HG03432 (cell line): ENCODE data around the gene SIGLEC12.
"Not testable (repeated sequence)": the region's sequence is repeated elsewhere in the genome, so short reads cannot be mapped to it uniquely, and the experiment has no call there.

Experiments used
- ATAC-seq: cut with Tn5 transposase; IDR thresholded peaks from one replicate; pipeline ENCODE4 v1.9.1; 2021; ENCODE audit warnings: mild to moderate bottlenecking, moderate library complexity; ENCODE audit not compliant: unreplicated experiment

The SIGLEC12 gene

DNA sequence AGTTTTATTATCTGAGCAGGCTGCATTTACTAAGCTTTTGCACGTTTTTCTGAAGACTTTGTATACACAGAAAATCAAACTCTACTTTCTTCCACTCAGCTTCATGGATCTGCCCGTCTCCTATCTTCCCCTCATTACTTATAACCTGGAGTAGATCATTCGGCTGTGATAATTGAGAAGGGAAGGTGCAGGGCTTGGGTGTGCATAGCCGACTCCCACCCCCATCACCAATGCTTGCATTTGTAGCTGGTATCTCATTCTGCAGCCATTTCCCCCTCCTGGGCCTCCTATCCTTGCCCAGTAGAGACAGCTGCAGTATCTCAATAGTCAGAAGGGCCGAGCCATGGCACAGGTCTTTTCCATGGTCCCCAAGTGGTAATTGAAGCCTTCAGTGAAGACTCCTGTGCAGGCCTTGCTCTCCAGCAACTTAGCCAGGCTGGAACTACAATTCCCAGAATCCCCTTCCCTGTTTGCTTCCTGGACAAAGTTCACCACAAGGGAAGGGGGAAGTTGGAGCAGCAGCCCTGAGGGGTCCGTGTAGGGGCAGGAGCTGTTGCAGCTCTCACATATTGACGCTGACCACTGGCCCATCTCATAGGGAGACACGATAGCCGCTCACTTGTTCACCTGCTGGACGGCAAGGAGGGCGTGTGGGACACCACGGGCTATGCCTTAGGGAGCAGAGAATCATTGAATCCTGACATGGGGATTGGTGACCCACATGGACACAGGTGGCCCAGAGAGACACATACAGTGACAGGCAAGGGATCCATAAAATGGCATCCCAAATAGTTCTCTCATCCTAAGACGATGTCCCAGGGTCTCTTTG, 41.2 kb downstream of the SIGLEC12 start:
- no peak for ATAC-seq

DNA sequence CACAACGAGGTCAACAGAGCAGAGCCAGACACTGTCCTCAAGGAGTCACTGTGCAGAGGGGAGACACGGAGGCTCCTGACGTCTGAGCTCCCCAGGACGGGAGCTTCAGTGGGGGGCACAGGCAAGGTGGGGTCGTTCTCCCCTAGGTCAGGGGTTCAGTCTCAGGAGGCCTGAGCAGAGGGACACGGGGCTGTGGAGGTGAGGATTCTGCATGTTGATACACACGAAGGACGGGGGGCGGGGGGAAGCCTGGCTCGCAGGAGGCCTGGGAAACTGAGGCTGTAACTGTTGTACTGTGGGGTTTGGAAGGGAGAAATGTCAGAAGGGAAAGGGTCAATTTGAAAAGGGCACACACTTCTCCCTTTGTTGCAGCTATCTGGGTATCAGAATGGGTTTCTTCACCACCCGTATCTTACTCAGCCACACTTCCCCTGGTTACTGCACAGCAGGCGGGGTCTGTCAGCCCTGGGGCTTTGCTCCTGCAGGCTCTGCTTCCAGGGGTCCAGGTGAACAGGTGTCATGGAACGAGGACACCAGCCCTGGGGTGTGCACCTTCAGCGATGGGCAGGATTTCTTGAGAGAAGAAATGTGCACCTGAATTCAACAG, 42.6 kb downstream of the SIGLEC12 start:
- ATAC-seq: no peak

DNA sequence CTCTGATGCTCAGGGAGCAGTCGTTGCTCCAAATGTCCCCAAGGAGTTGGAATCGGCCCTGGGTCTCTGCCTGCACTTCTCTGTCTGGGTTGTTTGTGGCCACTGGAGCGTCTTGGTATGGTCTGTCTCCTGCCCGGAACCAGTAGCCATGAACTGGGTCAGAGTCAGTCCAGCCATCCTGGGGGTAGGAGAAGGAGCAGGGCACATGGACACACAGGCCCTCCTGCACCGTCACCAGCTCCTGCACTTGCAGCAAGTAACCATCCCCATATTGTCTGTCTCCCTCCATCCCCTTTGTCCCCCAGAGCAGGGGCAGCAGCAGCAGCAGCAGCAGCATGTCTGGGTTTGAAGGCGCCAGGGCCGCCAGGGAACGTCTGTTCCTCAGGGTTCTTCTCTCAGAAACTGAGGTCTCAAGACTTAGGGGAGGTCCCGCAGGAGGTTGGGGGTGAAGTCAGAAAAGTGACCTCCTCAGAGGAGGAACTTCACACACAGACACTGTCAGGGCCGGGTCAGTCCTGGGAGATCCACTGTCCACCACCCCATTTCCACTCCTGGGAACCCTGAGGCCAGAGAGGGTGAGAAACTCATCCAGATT, 43.5 kb downstream of the SIGLEC12 start, which contains the start of gene SIGLEC8:
TSS of gene SIGLEC8 (minus strand) at position 404 of the 595 bp plus-strand sequence. CDS start at position 337, 67 bp downstream.
- no peak for ATAC-seq

DNA sequence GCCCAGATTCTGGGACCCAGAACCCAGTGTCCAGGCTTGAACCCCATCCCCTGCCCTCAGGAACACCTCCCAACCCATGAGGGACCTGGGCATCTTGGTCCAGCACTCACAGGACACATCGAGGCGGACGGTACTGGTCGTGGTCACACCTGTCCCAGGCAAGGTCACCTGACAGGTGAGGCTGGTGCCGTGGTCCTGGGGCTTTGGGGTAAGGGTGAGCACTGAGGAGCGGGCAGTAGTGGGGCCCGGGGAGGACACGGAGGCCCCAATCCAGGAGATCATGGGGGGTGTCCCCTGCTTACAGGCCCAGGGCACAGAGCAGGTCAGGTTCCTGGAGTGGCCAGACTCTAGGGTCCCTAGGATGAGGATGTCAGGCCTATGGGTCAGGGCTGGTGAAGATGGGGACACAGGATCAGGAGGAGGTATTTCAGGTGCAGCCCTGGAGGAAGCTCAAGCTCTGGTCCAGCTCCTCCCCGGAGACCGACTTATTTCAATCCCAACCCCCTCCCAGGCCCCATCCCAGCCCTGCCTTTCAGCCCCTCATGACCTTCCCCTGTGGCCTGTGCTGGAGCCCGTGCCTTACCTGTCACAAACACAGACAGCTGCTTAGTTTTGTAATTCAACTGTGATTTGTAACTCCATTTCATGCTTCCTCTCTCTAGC, 44.1 kb downstream of the SIGLEC12 start:
- ATAC-seq: no peak

DNA sequence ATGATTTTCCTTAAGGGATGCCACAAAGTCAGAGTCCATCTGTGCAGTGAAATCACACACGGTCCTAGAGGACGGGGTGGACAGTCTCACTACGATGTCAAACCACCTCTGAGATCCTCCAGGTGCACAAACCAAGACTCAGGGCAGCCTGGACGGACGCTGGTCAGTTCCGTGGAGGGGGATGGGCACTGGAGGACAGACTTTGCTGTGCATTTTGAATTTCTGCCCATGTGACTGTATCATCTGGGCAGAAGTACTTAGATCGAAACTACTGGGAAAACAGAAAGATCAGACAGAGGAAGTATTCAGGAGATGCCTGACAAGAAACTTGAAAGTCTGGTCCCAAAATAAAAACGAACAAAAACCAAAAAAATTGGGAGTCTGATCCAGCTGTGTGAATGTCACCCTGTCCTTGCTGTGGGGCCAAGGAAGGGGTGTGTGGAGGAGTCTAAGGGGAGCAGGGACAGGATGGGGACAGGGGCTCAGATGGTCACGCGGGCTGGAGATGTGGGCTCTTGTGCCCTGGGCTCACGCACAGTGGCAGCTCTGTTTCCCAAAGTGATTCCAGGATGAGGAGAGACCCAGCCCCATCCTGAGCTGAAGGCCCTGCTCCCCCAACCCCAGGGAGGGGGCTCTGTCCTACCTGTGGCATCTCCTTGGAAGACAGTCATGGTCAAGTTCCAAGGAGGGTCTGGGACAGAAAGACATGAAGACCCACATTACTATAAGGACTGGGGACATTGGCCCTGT, 44.9 kb downstream of the SIGLEC12 start:
- no peak for ATAC-seq

DNA sequence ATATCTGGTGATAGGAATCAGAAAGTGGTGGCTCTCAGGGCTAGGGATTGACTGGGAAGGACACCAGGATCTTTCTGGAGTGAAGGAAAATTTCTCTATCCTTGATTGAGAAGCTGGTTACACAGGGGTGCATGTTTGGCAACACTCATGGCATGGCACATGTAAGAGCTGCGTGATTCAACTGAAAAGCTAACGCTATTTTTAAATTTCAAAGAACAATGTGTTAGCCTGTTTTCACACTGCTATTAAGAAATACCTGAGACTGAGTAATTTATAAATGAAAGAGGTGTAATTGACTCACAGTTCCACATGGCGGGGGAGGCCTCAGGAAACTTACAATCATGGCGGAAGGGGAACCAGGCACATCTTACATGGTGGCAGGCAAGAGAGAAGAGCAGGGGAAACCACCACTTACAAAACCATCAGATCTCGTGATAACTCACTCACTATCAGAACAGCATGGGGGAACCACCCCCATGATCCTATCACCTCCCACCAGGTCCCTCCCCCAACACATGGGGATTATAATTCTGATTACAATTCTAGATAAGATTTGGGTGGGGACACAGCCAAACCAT, 50.8 kb downstream of the SIGLEC12 start:
- no peak for ATAC-seq

DNA sequence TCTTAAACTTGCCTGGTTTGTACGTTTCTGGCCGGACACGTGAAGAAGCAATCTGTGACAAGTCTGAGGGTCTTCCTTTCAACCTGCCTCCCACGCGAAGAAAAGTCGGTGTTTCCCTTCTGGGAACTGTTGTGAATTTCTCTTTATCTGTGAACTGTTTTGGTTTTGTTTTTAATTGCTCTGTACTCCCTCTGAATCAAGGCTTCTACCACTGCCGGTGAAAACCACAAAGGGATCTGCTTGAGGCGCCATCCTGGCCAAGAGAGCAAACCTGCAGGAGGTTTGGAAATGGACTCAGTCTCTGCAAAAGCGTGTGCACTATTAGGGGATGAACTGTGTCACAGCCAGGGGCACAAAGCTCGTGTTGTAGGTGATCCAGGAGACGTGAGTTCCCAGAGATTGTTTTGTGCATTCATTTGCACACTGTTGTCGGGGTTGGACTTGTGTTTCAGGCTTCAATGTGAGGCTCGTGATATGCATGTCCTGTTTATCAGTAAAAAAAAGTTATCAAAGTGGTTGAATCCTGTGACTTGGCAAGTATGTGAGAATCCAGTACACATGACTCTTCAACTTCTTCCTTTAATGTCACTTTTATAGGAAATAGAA, 53.1 kb downstream of the SIGLEC12 start:
- ATAC-seq: no peak

DNA sequence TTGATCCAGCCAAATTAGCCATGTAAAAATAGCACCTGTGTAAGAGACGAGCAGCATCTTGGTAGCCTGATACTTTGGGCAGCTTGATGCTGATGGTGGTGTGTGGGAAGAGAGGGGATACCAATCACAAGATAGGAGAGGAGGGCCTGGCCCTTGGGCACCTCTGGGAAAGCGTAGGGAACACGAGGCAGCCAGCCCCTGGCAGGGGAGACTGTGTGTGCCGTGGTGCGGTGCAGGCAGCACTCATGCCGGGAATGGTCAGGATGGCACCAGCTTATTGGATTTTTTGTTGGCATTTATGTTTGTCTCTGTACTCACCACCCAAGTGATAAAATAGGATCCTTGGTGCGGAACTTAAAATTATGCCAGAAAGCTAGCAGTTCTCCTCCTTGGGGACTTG, 53.6 kb downstream of the SIGLEC12 start:
- ATAC-seq: no peak

DNA sequence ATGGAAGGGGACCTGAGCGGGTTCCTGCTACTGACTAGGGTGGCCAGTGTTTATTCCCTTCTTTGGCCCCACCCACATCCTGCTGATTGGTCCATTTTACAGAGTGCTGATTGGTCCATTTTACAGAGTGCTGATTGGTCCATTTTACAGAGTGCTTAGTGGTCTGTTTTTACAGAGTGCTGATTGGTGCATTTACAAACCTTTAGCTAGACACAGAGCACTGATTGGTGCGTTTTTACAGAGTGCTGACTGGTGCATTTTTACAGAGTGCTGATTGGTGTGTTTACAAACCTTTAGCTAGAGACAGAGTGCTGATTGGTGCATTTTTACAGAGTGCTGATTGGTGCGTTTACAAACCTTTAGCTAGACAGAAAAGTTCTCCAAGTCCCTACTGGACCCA, 54.1 kb downstream of the SIGLEC12 start:
- not testable (repeated sequence) for ATAC-seq

DNA sequence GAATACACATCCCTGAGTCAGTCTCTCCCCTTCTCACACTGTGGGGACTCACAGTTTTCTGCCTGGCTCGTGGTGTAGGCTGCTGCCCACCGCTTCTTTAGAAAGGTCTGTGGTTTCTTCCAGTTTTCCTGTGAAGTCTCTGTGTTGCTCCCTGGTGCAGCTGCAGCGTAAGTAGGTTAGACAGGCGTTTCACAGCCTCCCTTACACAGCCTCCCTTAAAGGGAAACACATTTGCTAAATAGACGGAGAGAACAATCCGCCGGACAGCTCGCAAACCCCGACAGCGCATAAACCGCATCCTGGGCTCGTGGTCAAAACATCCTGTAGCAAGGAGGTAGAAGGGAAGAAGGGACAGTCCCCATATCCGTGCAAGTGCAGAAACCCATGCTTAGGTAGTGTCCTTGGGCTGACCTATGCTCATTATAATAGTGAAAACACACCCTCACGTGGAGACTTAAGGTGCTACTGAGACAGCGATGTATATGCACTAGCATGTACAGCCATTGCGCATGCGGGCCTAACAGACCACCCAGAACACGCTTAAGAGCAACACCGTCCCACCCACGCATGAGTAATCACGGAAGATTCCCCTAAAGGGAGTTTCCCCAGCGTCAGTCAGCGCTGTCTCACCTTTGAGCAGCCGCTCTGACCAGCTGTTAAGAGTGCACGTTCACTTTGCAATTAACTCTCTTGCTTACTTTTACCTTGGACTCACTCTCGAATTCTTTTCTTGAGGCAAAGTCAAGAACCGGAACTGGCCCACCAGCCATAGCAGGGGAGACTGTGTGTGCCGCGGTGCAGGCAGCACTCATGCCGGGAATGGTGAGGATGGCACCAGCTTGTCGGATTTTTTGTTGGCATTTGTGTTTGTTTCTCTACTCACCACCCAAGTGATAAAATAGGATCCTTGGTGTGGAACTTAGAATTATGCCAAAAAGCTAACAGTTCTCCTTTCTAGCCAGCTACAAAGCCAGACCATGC, 59.9 kb downstream of the SIGLEC12 start:
- ATAC-seq: peak; percentile 88
